ENCODE results near the gene TOMM20.
"Not testable (repeated sequence)": the region's sequence is repeated elsewhere in the genome, so short reads cannot be mapped to it uniquely, and the experiment has no call there.

TOMM20 gene

GRCh38 chr1:235100194-235100772 is 28.4 kb downstream of the TOMM20 start:
- DNase-seq: no peak

- no peak for DNase-seq
These were observed 29.6 kb downstream of the TOMM20 start for GRCh38 chr1:235098991-235099390.

- DNase-seq: no peak
These were observed 30.1 kb downstream of the TOMM20 start for GRCh38 chr1:235098547-235098946.

- not testable (repeated sequence) for DNase-seq
These were observed 31.1 kb downstream of the TOMM20 start for GRCh38 chr1:235097501-235097900.

- no peak for DNase-seq
These were observed 32.6 kb downstream of the TOMM20 start for GRCh38 chr1:235095938-235096562.

GRCh38 chr1:235093696-235094592 is 34.7 kb downstream of the TOMM20 start:
- DNase-seq: peak; percentile 88

GRCh38 chr1:235093013-235093695 is 35.5 kb downstream of the TOMM20 start:
- DNase-seq: peak; percentile 79

- DNase-seq: not testable (repeated sequence)
These were observed 36.2 kb downstream of the TOMM20 start for GRCh38 chr1:235092415-235092814.

GRCh38 chr1:235092045-235092406 is 36.6 kb downstream of the TOMM20 start:
- DNase-seq: not testable (repeated sequence)

- DNase-seq: not testable (repeated sequence)
These were observed 37.2 kb downstream of the TOMM20 start for GRCh38 chr1:235091319-235092044.

- peak; percentile 48 for DNase-seq
These were observed 38.1 kb downstream of the TOMM20 start for GRCh38 chr1:235090406-235091069.

GRCh38 chr1:235088907-235089306 is 39.7 kb downstream of the TOMM20 start:
- peak; percentile 37 for DNase-seq

GRCh38 chr1:235088430-235088829 is 40.2 kb downstream of the TOMM20 start:
- DNase-seq: no peak

- DNase-seq: peak; percentile 34
These were observed 40.7 kb downstream of the TOMM20 start for GRCh38 chr1:235087906-235088305.

GRCh38 chr1:235085411-235086117 is 43.1 kb downstream of the TOMM20 start:
- not testable (repeated sequence) for DNase-seq

GRCh38 chr1:235080788-235081187 is 47.8 kb downstream of the TOMM20 start:
- DNase-seq: not testable (repeated sequence)

- not testable (repeated sequence) for DNase-seq
These were observed 48.4 kb downstream of the TOMM20 start for GRCh38 chr1:235080297-235080657.

GRCh38 chr1:235079443-235080296 is 49.0 kb downstream of the TOMM20 start:
- no peak for DNase-seq

GRCh38 chr1:235078480-235079381 is 49.9 kb downstream of the TOMM20 start:
- DNase-seq: no peak
